HL-60 (cell line): ENCODE measurements around the gene SV2C.

Experiments used
- CTCF ChIP-seq: IDR thresholded peaks from one replicate; pipeline ENCODE4 v1.5.1; 2011; ENCODE audit warnings: low read length, control low read depth, inconsistent platforms; ENCODE audit not compliant: insufficient read depth
- POLR2AphosphoS5 ChIP-seq: IDR thresholded peaks from 2 replicates; pipeline ENCODE4 v1.6.1; 2012; ENCODE audit warnings: low read depth

- no peak for TF ChIP-seq POLR2AphosphoS5
- TF ChIP-seq CTCF: no peak
Observed at GRCh38 chr5:76345582-76345981, 262.4 kb downstream of the SV2C start.
